H1 (cell line): ENCODE measurements around the gene MAP3K14. TPM values are rescaled to one million over a fixed set of nuclear protein-coding genes. Genes with fewer than 3 reads are reported as not detected.

Source experiments
- SIRT6 ChIP-seq: IDR thresholded peaks from one replicate; pipeline ENCODE4 v1.7.1; 2012; ENCODE audit warnings: low read length, inconsistent platforms
- polyA plus RNA-seq, 7 experiments: library from polyadenylated mRNA; depleted of rRNA in 3 of 7; stranded (reverse) in 5 of 7; unstranded in 2 of 7; fragments of >200 nt in 5 of 7; fragments of 200-250 nt in 2 of 7; gene quantifications; 1 replicate in 5 of 7; 2 replicates in 1 of 7; 4 replicates in 1 of 7; pipeline versions ENCODE4 v1.2.1 to v1.2.3, GENCODE V29; 2011 to 2013; ENCODE audit warnings: missing spikeins in 2 of 7, mixed read lengths in 2 of 7
- total RNA-seq: library from RNA; stranded (reverse); fragmentation: NEBNext Ultra II Directional; extraction: Animal tissue kit (Norgen Biotek cat#: 25700); gene quantifications from 2 replicates; pipeline ENCODE4 v1.2.1, GENCODE V29; 2021

Gene MAP3K14
- total and polyA plus RNA-seq, 2 of the 8 experiments (the other 6 are each of a cell fraction or from before 2014, with no cell fraction given), result 5.2 to 6.1 TPM

DNA sequence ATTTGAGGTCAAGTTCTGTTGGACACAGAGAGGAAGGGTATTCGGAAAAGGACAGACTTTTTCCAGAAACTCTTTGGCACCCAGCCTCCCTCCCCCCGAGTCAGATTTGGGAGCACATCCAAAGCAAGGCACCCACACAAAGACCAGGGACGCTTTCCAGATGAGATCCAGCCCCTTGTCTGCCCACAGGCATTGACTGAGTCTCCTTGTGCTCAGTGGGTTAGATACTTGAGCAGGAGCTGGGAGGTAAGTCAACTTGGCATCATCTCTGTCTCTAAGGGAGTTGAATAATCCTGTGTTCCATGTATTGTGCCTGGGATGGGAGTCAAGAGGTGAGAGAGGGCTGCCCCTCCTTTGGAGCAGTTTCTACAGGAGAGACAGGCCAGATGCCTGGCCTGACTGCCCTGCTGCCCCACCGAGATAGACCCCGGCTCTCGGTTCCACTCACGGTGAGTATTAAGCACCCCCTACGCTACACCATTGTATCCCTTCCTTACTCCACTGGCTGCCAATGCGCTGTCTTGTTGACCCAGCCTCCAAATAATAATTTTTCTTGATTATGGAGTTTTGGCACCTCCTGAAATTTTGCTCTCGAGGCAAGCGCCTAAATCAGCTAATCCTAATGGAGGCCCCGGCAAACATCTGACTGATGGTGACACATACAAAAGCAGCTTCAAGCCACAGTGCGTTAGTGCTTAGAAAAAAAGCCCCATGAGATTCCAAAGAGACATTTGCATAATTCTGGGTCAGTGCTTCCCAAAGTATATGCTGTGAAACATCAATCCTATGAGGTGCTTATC is 29.6 kb upstream of the MAP3K14 start (continued):
- TF ChIP-seq SIRT6, result no peak
